HG03095 (cell line): ENCODE data around the gene VWA3B.

Experiments
- ATAC-seq: cut with Tn5 transposase; IDR thresholded peaks from one replicate; pipeline ENCODE4 v1.9.1; 2021; ENCODE audit warnings: moderate library complexity; ENCODE audit not compliant: unreplicated experiment

VWA3B gene

GRCh38 chr2:98324181-98324580, 237.2 kb downstream of the VWA3B start:
- no peak for ATAC-seq

GRCh38 chr2:98327776-98328175, 240.8 kb downstream of the VWA3B start:
- no peak for ATAC-seq

GRCh38 chr2:98329549-98329948, 242.6 kb downstream of the VWA3B start:
- ATAC-seq = no peak

GRCh38 chr2:98332989-98333388, 246.0 kb downstream of the VWA3B start:
- no peak for ATAC-seq

- no peak for ATAC-seq
Measured at GRCh38 chr2:98333922-98334321, 247.0 kb downstream of the VWA3B start.

GRCh38 chr2:98334439-98335078, 247.6 kb downstream of the VWA3B start:
- no peak for ATAC-seq

GRCh38 chr2:98335271-98335670, 248.3 kb downstream of the VWA3B start:
- ATAC-seq = no peak

- no peak for ATAC-seq
Measured at GRCh38 chr2:98341241-98341640, 254.3 kb downstream of the VWA3B start.

GRCh38 chr2:98343285-98343684, 256.3 kb downstream of the VWA3B start:
- ATAC-seq = no peak

GRCh38 chr2:98346311-98347236, 259.6 kb downstream of the VWA3B start, which contains the start of gene CNGA3:
Gene CNGA3 (plus strand): TSS chr2:98346456. CDS start chr2:98369976, 23,520 bp downstream.
- no peak for ATAC-seq

- ATAC-seq = no peak
Measured at GRCh38 chr2:98347298-98348065, 260.5 kb downstream of the VWA3B start.

- no peak for ATAC-seq
Measured at GRCh38 chr2:98348066-98348561, 261.1 kb downstream of the VWA3B start.

- ATAC-seq = no peak
Measured at GRCh38 chr2:98350411-98350810, 263.4 kb downstream of the VWA3B start.

GRCh38 chr2:98355881-98356280, 268.9 kb downstream of the VWA3B start:
- no peak for ATAC-seq

- ATAC-seq = no peak
Measured at GRCh38 chr2:98356729-98357128, 269.8 kb downstream of the VWA3B start.

GRCh38 chr2:98357849-98358248, 270.9 kb downstream of the VWA3B start:
- no peak for ATAC-seq

- ATAC-seq = no peak
Measured at GRCh38 chr2:98359986-98360385, 273.0 kb downstream of the VWA3B start.
